Lung (tissue), 12 donors: Measurements from ENCODE around the gene RLN3. TPM values are rescaled to one million over a fixed set of nuclear protein-coding genes. Genes with fewer than 3 reads are reported as not detected.

Source experiments
- ATAC-seq: fragments of 200-7000 bp; cut with Tn5 transposase; one replicate; pipeline ENCODE4 v1.9.1; 2020; ENCODE audit warnings: moderate number of reproducible peaks; ENCODE audit not compliant: insufficient read depth, low FRiP score
- DNase-seq, 3 donors: peaks; one replicate each; pipeline ENCODE4 v3.0.0-alpha.2; 2013 to 2017
- H3K27ac ChIP-seq, 2 donors: one replicate each; pipeline ENCODE4 v1.5.1; 2013; ENCODE audit warnings: mild to moderate bottlenecking in 2 of 2, moderate library complexity in 2 of 2, control low read depth in 1 of 2, inconsistent platforms in 1 of 2, low read depth in 1 of 2, low read length in 1 of 2
- H3K27me3 ChIP-seq, 3 donors: one replicate each; pipeline ENCODE4 v1.5.1; 2013; ENCODE audit warnings: low read length in 2 of 3; ENCODE audit not compliant: control insufficient read depth in 3 of 3, insufficient read depth in 3 of 3
- H3K36me3 ChIP-seq, 4 donors: one replicate each; pipeline ENCODE4 v1.5.1; 2013; ENCODE audit warnings: low read length in 4 of 4, mild to moderate bottlenecking in 1 of 4, moderate library complexity in 1 of 4; ENCODE audit not compliant: control insufficient read depth in 4 of 4, insufficient read depth in 4 of 4
- H3K4me1 ChIP-seq, 5 donors: one replicate each; pipeline ENCODE4 v1.5.1; 2013; ENCODE audit warnings: low read length in 5 of 5, mild to moderate bottlenecking in 2 of 5, moderate library complexity in 1 of 5; ENCODE audit not compliant: control insufficient read depth in 5 of 5, insufficient read depth in 5 of 5
- H3K4me3 ChIP-seq: one replicate; pipeline ENCODE4 v1.5.1; 2013; ENCODE audit warnings: mild to moderate bottlenecking, control low read depth, moderate library complexity
- H3K9ac ChIP-seq, 2 donors: one replicate each; pipeline ENCODE4 v1.5.1; 2013; ENCODE audit warnings: low read length in 2 of 2, control low read depth in 1 of 2; ENCODE audit not compliant: insufficient read depth in 1 of 2
- H3K9me3 ChIP-seq, 4 donors: one replicate each; pipeline ENCODE4 v1.5.1; 2013; ENCODE audit warnings: low read length in 3 of 4, mild to moderate bottlenecking in 1 of 4, moderate library complexity in 1 of 4; ENCODE audit not compliant: control insufficient read depth in 4 of 4, insufficient read depth in 3 of 4
- WGBS, 2 donors: extraction: QIAGEN DNeasy Blood & Tissue Kit; methylation state at CpG; one replicate each; pipeline ENCODE4 v1.1.7; 2013; 5-methylcytosine and 5-hydroxymethylcytosine counted together
- polyA plus RNA-seq, 2 donors: library from polyadenylated mRNA; stranded (reverse); fragments of 200-250 nt; gene quantifications; one replicate each; pipeline ENCODE4 v1.2.1, GENCODE V29; 2013
- total RNA-seq, 2 donors: library from RNA; depleted of rRNA in 1 of 2; stranded (reverse); fragments of >200 nt in 1 of 2; gene quantifications; one replicate each; pipeline ENCODE4 v1.2.1, GENCODE V29; 2014 to 2021
- TF ChIP-seq, protein P1 (sequence below): IDR thresholded peaks from 2 replicates; pipeline ENCODE4 v1.5.1; 2012; ENCODE audit warnings: mild to moderate bottlenecking; ENCODE audit errors: control extremely low read depth, extremely low read depth
- donor health status: control.
- donor health status: control.
- donor health status: Bipolar disorder and iron deficiency.
- donor health status: healthy.
- donor health status: DM: yes; HTN: yes; CAD: no.

The RLN3 gene
- total and polyA plus RNA-seq, 4 donors, result 0.50 to 0.52 TPM; not detected in 2

DNA sequence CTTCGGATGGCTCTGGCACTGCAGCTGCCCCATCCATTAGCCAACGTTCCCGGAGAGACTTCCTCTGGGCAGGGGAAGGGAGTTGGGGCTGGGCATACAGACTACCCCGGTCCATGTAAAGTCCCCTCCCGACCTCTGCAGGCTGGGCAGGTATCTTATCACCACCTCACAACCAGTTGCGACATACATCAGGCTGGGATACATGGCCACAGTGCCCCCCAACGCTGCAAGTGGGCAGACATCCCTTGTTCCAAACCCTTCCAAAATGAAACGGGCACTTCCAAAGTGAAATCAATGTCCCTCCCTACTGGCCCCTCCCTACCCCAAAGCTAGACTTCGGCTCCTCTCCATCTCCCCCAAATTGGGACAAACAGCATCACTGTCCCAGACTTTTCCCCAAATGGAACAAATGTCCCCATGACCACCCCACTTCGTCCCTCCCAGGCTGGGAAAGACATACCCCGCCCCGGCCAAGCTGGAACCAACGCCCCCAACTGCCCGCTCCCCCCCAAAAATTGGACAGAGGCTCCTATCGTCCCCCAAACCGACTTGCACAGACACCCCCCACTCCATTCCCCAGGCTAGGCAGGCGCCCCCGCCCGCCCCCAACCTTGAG lies 28.9 kb downstream of the RLN3 start:
- Histone ChIP-seq H3K27ac (no peak overlapping the region), H3K9ac (no peak overlapping the region), H3K4me1 (peaks cover 3 to 11% (median 4%) of the 10 kb centered on the region in 5 donors), H3K4me3 (no peak overlapping the region), H3K9me3 (peaks cover 0 to 6% (median 0%) of the 10 kb centered on the region in 4 donors), H3K27me3 (peaks cover 0 to 8% (median 5%) of the 10 kb centered on the region in 3 donors), H3K36me3 (peaks cover 0 to 9% (median 3%) of the 10 kb centered on the region in 4 donors)
- TF ChIP-seq, protein P1, sequence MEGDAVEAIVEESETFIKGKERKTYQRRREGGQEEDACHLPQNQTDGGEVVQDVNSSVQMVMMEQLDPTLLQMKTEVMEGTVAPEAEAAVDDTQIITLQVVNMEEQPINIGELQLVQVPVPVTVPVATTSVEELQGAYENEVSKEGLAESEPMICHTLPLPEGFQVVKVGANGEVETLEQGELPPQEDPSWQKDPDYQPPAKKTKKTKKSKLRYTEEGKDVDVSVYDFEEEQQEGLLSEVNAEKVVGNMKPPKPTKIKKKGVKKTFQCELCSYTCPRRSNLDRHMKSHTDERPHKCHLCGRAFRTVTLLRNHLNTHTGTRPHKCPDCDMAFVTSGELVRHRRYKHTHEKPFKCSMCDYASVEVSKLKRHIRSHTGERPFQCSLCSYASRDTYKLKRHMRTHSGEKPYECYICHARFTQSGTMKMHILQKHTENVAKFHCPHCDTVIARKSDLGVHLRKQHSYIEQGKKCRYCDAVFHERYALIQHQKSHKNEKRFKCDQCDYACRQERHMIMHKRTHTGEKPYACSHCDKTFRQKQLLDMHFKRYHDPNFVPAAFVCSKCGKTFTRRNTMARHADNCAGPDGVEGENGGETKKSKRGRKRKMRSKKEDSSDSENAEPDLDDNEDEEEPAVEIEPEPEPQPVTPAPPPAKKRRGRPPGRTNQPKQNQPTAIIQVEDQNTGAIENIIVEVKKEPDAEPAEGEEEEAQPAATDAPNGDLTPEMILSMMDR, result no peak
- ATAC-seq, result no peak
- DNase-seq, result peak in 2 of 3 donors; percentile 13 to 14
- 44 to 48% methylated on average over 19 of the region's 19 CpGs for WGBS, 2 donors

GRCh38 chr19:14058182-14059092 lies 30.5 kb downstream of the RLN3 start:
- Histone ChIP-seq H3K9ac (no peak overlapping the region), H3K36me3 (peaks cover 0 to 2% (median under 1%) of the 10 kb centered on the region in 4 donors), H3K9me3 (peaks cover 0 to 3% (median 0%) of the 10 kb centered on the region in 4 donors), H3K4me1 (peaks cover 3 to 11% (median 4%) of the 10 kb centered on the region in 5 donors), H3K27me3 (peaks cover 0 to 8% (median 5%) of the 10 kb centered on the region in 3 donors), H3K4me3 (no peak overlapping the region), H3K27ac (no peak overlapping the region)
- WGBS, 2 donors, result 29 to 30% methylated on average over 17 of the region's 17 CpGs
- no peak for DNase-seq
- TF ChIP-seq, protein P1, result no peak
- no peak for ATAC-seq

DNA sequence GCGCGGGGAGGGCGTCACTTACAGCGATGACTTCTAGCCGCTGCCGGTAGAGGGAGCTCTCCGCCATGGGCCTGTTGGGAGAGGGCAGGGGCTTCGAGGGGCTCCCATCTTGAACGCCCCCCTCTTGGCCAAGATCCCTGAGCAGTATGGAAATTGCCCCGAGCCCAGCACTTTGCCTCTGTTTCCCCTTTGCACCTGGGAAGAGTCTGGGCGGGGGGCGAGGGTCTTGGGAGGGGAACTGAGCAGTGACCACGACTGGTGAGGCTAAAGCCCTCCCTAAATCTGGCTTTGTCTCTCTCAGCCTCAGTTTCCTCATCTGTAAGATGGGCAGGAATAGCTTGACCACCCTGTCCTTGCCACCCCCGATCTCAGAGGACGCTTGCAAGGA lies 31.1 kb downstream of the RLN3 start:
- peaks cover 0 to 1% (median 0%) of the 10 kb centered on the region in 4 donors for H3K36me3 ChIP-seq
- H3K9me3 ChIP-seq, result peaks cover 0 to 1% (median 0%) of the 10 kb centered on the region in 4 donors
- no peak for DNase-seq
- no peak for ATAC-seq
- WGBS, 2 donors, result 23 to 28% methylated on average over 14 to 15 of the region's 15 CpGs
- H3K9ac ChIP-seq, result no peak overlapping the region
- TF ChIP-seq, protein P1, result no peak
- peaks cover 0 to 8% (median 5%) of the 10 kb centered on the region in 3 donors for H3K27me3 ChIP-seq
- no peak overlapping the region for H3K4me3 ChIP-seq
- H3K27ac ChIP-seq, result no peak overlapping the region
- peaks cover 3 to 11% (median 4%) of the 10 kb centered on the region in 5 donors for H3K4me1 ChIP-seq
